Stimulated activated naive CD8-positive, alpha-beta T cell treated with anti-CD3 and anti-CD28 coated beads, Interleukin-15, Interleukin-2, amounts not matched to agents 100 ng/mL and 50 ng/mL, for 24 hours (primary cell): Measurements from ENCODE around the gene CD59.

Source experiments
- H3K27ac Mint-ChIP-seq: one replicate; pipeline ENCODE4 v1.8.0; 2021; ENCODE audit warnings: mild to moderate bottlenecking, mixed read lengths
- H3K27me3 Mint-ChIP-seq: one replicate; pipeline ENCODE4 v1.8.0; 2021; ENCODE audit warnings: mixed read lengths
- H3K36me3 Mint-ChIP-seq: one replicate; pipeline ENCODE4 v1.8.0; 2021; ENCODE audit warnings: low read depth, mixed read lengths
- H3K4me1 Mint-ChIP-seq: one replicate; pipeline ENCODE4 v1.8.0; 2021; ENCODE audit warnings: low read depth, mixed read lengths
- H3K4me3 Mint-ChIP-seq: one replicate; pipeline ENCODE4 v1.8.0; 2021; ENCODE audit warnings: mild to moderate bottlenecking, mixed read lengths
- H3K9me3 Mint-ChIP-seq: one replicate; pipeline ENCODE4 v1.8.0; 2021; ENCODE audit warnings: mixed read lengths

CD59 gene

DNA sequence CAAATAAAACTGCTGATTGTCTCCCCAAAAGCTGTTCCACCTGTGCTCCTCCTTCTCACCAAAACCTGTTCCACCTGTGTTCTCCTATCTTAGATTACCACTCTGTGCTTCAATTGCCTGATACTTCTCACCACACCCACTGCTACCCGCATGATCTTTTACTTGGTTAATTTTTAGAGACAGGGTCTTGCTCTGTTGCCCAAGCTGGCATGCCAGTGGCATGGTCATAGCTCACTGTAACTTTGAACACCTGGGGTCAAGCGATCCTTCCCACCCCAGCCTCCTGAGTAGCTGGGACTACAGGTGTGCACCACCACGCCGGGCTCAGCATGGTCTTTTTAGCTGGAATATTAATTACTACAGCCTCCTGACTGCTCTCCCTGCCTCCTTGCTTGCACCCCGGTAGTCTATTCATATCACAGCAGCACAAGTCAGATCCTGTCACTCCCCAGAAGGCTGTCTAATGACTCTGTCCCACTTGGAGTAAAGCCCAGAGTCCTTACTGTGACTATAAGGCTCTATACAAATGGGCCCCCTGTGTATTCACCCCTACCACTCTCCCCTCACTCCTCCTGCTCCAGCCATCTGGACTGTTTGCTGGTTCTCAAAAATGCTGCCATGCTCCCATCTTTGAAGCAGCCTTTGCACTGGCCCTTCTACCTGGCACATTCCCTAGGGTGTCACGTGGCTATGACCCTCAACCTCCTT is 39.1 kb downstream of the CD59 start:
- Mint-ChIP-seq H3K4me3 (no peak overlapping the region), H3K27ac (no peak overlapping the region)

GRCh38 chr11:33696411-33696810 is 39.8 kb downstream of the CD59 start:
- Mint-ChIP-seq H3K4me1 (peaks cover 6% of the 10 kb centered on the region), H3K27ac (no peak overlapping the region), H3K27me3 (peaks cover 27% of the 10 kb centered on the region), H3K9me3 (no peaks in the 10 kb centered on the region), H3K36me3 (no peaks in the 10 kb centered on the region), H3K4me3 (no peak overlapping the region)

More for the DNA sequence above, 39.1 kb downstream of the CD59 start:
- no peaks in the 10 kb centered on the region for H3K9me3 Mint-ChIP-seq
- H3K36me3 Mint-ChIP-seq: no peaks in the 10 kb centered on the region
- H3K27me3 Mint-ChIP-seq: peaks cover 27% of the 10 kb centered on the region
- peaks cover 7% of the 10 kb centered on the region for H3K4me1 Mint-ChIP-seq

DNA sequence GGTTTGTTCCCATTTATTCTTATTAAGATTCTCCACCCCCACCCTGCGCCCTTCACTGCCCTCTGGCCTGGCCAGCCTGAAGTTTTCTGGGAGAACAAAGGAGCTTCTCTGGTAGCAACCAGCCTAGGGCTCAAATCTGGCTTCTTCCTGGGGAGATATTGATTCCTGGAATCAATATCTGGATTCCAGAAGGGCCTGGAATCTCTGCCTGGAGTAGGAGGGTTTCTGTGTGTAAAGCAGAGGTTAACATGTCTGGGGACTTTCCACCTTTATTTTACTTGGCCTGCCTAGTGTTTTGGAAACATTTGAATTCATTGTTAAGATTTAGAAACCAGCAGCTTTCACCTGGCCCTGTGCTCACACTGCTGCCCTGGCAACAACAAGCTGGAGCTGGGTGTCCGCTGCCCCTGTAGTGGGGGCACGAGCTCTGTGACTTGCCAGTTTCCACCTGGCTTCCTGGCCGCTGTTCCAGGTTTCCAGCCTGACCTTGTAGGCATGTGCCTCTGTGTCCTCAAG is 41.1 kb downstream of the CD59 start:
- Mint-ChIP-seq H3K36me3 (no peaks in the 10 kb centered on the region), H3K27ac (no peak overlapping the region), H3K4me1 (peaks cover 4% of the 10 kb centered on the region), H3K9me3 (no peaks in the 10 kb centered on the region), H3K4me3 (no peak overlapping the region), H3K27me3 (peaks cover 27% of the 10 kb centered on the region)

- H3K27ac Mint-ChIP-seq: no peak overlapping the region
- H3K9me3 Mint-ChIP-seq: no peaks in the 10 kb centered on the region
- no peaks in the 10 kb centered on the region for H3K36me3 Mint-ChIP-seq
- peaks cover 6% of the 10 kb centered on the region for H3K4me1 Mint-ChIP-seq
- peaks cover 22% of the 10 kb centered on the region for H3K27me3 Mint-ChIP-seq
- H3K4me3 Mint-ChIP-seq: no peak overlapping the region
Observed at GRCh38 chr11:33694346-33695050, 41.7 kb downstream of the CD59 start.

- H3K27ac Mint-ChIP-seq: no peak overlapping the region
- peaks cover 16% of the 10 kb centered on the region for H3K27me3 Mint-ChIP-seq
- no peaks in the 10 kb centered on the region for H3K36me3 Mint-ChIP-seq
- H3K4me1 Mint-ChIP-seq: peaks cover 6% of the 10 kb centered on the region
- no peaks in the 10 kb centered on the region for H3K9me3 Mint-ChIP-seq
- H3K4me3 Mint-ChIP-seq: no peak overlapping the region
Observed at GRCh38 chr11:33692541-33692940, 43.7 kb downstream of the CD59 start.

DNA sequence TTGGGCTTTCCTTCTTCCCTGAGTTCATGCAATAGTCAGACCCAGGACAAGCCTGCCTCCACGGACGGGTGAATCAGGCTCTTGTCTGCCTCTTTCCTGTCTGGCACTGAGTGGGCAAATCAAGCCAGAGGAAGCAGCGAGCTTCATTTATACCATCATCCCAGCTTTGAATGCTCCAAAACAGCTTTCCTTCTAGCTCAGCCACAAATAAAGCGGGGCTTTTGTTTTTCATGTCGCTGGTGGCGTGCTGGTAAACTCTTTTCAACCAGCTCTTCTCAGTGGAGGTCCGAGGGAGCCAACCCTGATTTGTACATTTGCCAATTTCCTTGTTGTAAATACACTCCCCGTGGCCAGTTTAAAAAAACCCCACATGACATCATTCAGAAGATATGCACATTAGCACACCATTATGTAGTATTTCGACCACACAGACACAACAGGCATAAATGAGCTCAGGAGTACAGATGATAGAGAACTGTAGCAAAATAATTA is 44.2 kb downstream of the CD59 start:
- Mint-ChIP-seq H3K9me3 (no peaks in the 10 kb centered on the region), H3K4me3 (no peak overlapping the region), H3K4me1 (peaks cover 6% of the 10 kb centered on the region), H3K27me3 (peaks cover 12% of the 10 kb centered on the region), H3K36me3 (no peaks in the 10 kb centered on the region), H3K27ac (no peak overlapping the region)

GRCh38 chr11:33691066-33691864 is 45.0 kb downstream of the CD59 start:
- peaks cover 6% of the 10 kb centered on the region for H3K4me1 Mint-ChIP-seq
- no peak overlapping the region for H3K4me3 Mint-ChIP-seq
- no peaks in the 10 kb centered on the region for H3K9me3 Mint-ChIP-seq
- no peak overlapping the region for H3K27ac Mint-ChIP-seq
- H3K36me3 Mint-ChIP-seq: no peaks in the 10 kb centered on the region
- H3K27me3 Mint-ChIP-seq: peaks cover 6% of the 10 kb centered on the region

DNA sequence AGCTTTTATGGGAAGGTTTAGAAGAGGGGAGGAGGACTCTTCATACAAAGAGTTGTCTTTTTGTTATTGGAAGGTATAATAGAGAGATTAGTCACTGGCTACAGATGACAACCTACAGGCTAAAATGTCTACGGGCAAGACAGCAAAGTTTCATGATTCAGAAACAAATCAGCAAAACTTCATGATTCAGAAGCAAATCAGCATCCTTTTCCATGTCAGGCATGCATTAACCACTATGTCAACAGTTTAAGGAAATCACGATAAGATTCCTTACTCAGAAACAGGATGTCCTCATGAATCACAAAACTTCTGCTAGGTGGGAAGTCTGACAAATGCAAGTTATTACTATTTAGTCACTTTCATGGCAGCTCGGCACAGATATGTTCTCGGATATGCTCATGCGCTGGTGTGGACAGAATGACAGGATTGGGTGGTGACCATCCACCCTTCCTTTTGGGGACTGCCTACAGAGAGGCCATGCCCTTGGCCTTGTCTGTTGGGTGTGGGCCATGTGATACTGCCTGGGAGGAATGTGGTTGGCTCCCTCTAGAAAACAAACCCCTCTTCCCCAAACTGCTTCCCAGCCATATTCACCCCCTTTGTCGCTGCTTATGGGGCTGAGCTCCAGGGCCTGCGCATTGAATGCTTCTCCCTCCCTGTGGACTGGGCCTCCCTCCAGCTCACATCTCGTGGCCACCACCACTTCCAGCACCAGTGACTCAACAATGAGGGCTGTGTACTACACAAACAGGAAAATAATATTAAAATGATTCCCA is 45.7 kb downstream of the CD59 start:
- Mint-ChIP-seq H3K36me3 (no peaks in the 10 kb centered on the region), H3K4me3 (no peak overlapping the region), H3K27me3 (peaks cover 3% of the 10 kb centered on the region), H3K4me1 (peaks cover 6% of the 10 kb centered on the region), H3K9me3 (no peaks in the 10 kb centered on the region), H3K27ac (no peak overlapping the region)

DNA sequence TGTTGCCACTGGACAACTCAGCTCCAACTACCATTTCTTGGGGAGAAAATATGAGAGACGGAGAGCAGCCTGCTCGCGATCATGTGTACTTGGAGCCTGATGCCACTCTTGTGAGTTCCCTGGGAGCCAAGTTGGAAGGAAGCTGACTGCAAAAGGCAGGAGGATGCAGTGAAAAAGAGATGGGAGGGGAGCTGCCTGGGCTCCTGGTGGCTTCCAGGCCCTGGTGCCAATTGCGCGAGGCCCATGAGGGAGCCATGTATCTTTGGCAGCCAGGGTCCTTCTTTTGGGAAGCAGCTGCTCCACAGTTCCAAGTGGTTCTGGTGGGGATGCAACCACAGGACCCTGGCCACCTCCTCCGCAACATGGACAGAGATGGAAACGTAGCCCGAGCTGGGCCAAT is 46.7 kb downstream of the CD59 start:
- H3K4me1 Mint-ChIP-seq: peaks cover 6% of the 10 kb centered on the region
- peaks cover 7% of the 10 kb centered on the region for H3K27me3 Mint-ChIP-seq
- no peaks in the 10 kb centered on the region for H3K36me3 Mint-ChIP-seq
- H3K27ac Mint-ChIP-seq: no peak overlapping the region
- H3K4me3 Mint-ChIP-seq: no peak overlapping the region
- no peaks in the 10 kb centered on the region for H3K9me3 Mint-ChIP-seq

DNA sequence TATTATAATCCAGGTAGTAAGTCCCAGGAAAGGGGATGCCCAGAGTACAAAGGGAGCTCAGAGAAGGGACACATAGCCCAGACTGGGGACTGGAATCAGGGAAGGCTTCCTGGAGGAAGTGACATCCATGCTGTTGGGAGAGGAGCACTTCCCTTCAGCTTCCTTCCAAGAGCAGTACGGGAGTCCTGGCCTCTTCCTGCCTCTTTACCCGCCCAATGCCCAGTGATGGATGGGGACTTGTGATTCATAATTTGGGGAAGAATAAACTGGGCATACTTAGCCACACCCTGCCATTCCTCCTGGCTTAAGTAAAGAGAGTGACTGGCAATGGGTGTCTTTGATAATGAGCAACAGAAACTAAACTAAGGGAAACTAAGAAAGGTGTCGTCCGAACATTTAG is 47.1 kb downstream of the CD59 start:
- no peak overlapping the region for H3K27ac Mint-ChIP-seq
- H3K4me1 Mint-ChIP-seq: peaks cover 6% of the 10 kb centered on the region
- H3K36me3 Mint-ChIP-seq: no peaks in the 10 kb centered on the region
- H3K9me3 Mint-ChIP-seq: no peaks in the 10 kb centered on the region
- H3K4me3 Mint-ChIP-seq: no peak overlapping the region
- peaks cover 12% of the 10 kb centered on the region for H3K27me3 Mint-ChIP-seq

DNA sequence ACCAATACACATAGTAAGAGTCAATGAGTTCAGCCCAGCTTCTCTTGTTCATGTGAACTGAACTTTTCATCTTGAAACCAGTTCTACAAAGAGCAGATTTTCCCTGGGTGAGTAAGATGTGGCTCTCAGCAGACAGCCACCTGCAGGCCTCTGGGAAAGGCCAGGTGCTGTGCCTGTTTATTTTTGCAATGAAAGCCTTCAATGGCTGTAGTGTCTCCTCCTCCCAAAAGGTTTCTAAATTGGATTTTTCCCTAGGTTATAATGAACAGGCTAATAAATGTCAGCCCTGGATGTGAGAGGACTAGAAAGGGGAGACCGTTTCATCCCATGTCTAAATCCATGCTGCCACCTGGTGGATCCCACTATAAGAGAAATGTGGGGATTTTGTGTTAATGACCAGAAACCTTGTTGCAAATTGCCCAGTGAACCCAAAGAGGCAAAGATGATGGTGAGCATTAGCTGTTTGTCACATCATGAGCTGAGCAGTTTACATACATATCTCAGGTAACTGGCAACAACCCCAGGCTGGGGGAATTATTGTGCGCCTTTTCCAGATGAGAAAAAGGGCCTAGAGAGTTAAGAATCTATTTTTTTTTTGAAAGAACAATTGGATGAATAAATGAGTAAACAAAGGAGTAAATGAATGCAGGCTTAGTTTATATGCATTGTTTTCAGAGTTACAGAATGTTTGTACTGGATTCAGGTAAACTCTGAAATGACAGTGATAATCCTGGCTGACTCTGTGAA is 48.3 kb downstream of the CD59 start:
- peaks cover 19% of the 10 kb centered on the region for H3K27me3 Mint-ChIP-seq
- no peak overlapping the region for H3K27ac Mint-ChIP-seq
- H3K9me3 Mint-ChIP-seq: no peaks in the 10 kb centered on the region
- H3K4me1 Mint-ChIP-seq: peaks cover 6% of the 10 kb centered on the region
- no peaks in the 10 kb centered on the region for H3K36me3 Mint-ChIP-seq
- H3K4me3 Mint-ChIP-seq: no peak overlapping the region

DNA sequence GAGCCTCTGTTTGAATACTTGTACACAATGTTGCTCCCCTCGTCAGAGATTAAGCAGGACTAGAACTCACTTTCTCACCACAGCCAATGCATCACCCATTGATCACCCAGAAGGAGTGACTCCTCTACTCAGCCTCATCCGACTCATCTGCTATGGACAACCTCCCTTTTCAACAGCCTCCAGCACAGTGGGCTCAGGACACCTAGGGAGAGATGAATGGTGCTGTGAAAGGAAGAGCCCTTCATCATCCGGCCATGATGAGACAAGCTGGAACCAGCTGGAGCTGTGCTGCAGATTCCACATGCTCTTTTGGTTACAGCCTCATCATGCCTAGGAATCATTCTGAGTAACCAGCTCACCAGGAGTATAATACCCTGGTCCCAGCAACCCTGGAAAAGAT is 51.1 kb downstream of the CD59 start:
- peaks cover 44% of the 10 kb centered on the region for H3K27me3 Mint-ChIP-seq
- peaks cover 2% of the 10 kb centered on the region for H3K4me1 Mint-ChIP-seq
- no peaks in the 10 kb centered on the region for H3K9me3 Mint-ChIP-seq
- no peaks in the 10 kb centered on the region for H3K36me3 Mint-ChIP-seq
- H3K4me3 Mint-ChIP-seq: no peak overlapping the region
- H3K27ac Mint-ChIP-seq: no peak overlapping the region

DNA sequence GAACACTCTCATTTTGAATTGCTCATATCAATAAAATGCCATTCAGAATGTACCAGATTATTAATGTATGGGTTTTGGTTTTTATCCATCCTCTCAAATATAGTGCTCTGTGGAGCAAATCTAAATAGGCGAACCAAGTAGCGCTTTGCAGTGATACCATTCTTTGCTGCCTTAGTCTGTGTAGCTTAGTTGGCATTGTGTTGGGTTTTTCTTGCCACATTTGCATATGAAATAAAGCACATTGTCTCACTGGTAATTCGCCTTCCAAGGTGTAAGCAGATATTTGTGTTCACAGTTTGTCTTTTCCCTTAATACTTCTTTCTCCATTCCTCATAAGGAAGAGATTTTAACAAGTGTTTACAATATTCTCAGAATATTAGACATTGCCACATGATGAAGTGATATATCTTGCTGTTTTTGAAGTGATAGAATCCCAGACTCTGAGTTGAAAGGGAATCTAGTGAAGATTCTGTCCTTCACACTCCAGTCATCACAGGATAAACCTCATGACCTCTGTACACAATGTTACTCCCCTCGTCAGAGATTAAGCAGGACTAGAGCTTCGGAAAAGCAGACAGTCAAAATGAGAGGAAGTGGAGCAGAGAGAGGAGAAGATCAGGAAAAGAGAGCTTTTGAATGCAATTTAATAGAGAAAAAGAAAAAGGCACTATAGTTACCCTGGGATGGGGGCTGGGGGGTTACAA is 52.1 kb downstream of the CD59 start:
- H3K27me3 Mint-ChIP-seq: peaks cover 53% of the 10 kb centered on the region
- H3K9me3 Mint-ChIP-seq: no peaks in the 10 kb centered on the region
- H3K4me3 Mint-ChIP-seq: no peak overlapping the region
- no peaks in the 10 kb centered on the region for H3K4me1 Mint-ChIP-seq
- no peak overlapping the region for H3K27ac Mint-ChIP-seq
- H3K36me3 Mint-ChIP-seq: no peaks in the 10 kb centered on the region
